H1 (cell line): Measurements from ENCODE around the gene ARHGEF16.

ENCODE experiments used
- BRCA1 ChIP-seq: IDR thresholded peaks from 2 replicates; pipeline ENCODE4 v1.6.1; 2012; ENCODE audit warnings: low read depth, low read length, improper control_type of control experiment
- CEBPB ChIP-seq: IDR thresholded peaks from 2 replicates; pipeline ENCODE4 v1.6.1; 2012; ENCODE audit warnings: low read depth, low read length
- CHD1 ChIP-seq: IDR thresholded peaks from 2 replicates; pipeline ENCODE4 v1.6.1; 2012; ENCODE audit warnings: low read depth, low read length, improper control_type of control experiment
- CTCF ChIP-seq, 3 experiments: IDR thresholded peaks; 1 replicate in 2 of 3; 2 replicates in 1 of 3; pipeline versions ENCODE4 v1.5.1 to v1.6.1; 2011; ENCODE audit warnings: low read length in 3 of 3, mild to moderate bottlenecking in 3 of 3, inconsistent platforms in 2 of 3, low read depth in 1 of 3, moderate library complexity in 1 of 3; ENCODE audit not compliant: insufficient read depth in 1 of 3; ENCODE audit errors: control extremely low read depth in 1 of 3
- EZH2 ChIP-seq: fragments of 200-600 bp; sonication (generic); IDR thresholded peaks from 2 replicates; pipeline ENCODE4 v1.7.1; 2012; ENCODE audit warnings: low read depth, mild to moderate bottlenecking, moderate library complexity, low read length, inconsistent platforms; ENCODE audit not compliant: severe bottlenecking
- GTF2F1 ChIP-seq: IDR thresholded peaks from 2 replicates; pipeline ENCODE4 v1.6.1; 2012; ENCODE audit warnings: low read depth, low read length, improper control_type of control experiment, borderline replicate concordance
- HDAC2 ChIP-seq, 2 experiments: fragments of 300-600 bp in 1 of 2; sonication (generic) in 1 of 2; IDR thresholded peaks; 2 replicates each; pipeline ENCODE4 v1.6.1; 2011 to 2012; ENCODE audit warnings: low read depth in 2 of 2, low read length in 2 of 2, mild to moderate bottlenecking in 2 of 2, moderate library complexity in 2 of 2, borderline replicate concordance in 1 of 2, inconsistent platforms in 1 of 2
- JUND ChIP-seq: IDR thresholded peaks from 2 replicates; pipeline ENCODE4 v1.6.1; 2011; ENCODE audit warnings: mild to moderate bottlenecking, improper control_type of control experiment, low read length
- RBBP5 ChIP-seq: IDR thresholded peaks from 2 replicates; pipeline ENCODE4 v1.7.1; 2012; ENCODE audit warnings: low read depth, mild to moderate bottlenecking, inconsistent platforms, low read length, moderate library complexity, borderline replicate concordance
- SP2 ChIP-seq: IDR thresholded peaks from 2 replicates; pipeline ENCODE4 v1.6.1; 2012; ENCODE audit warnings: mild to moderate bottlenecking, low read length, inconsistent platforms
- TAF7 ChIP-seq: optimal IDR thresholded peaks from 2 replicates; pipeline ENCODE3; 2011; ENCODE audit warnings: low read depth, mild to moderate bottlenecking, inconsistent platforms, low read length, moderate library complexity, borderline replicate concordance

DNA sequence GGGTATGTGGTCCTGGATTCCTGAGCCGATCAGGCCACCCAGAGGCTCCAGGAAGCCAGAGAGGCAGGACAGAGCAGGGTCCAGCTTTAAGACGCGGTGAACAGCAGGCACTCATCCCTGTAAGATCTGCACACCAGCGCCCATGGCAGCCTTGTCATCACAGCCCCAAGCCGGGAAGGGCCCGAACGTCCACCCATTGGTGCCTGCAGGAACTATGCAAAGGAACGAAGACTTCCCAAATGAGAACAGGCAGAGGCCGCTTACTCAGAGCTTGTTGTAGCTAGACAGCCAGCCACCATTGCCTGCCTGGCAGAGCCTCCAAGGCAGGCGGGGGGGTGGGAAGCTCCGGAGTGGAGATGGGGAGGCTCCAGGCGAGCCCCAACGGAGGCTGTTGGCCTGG is 12.1 kb upstream of the ARHGEF16 start:
- TF ChIP-seq CEBPB (no peak), CHD1 (no peak), HDAC2 (IDR thresholded peaks at IDR 0.05; ENCODE audit: borderline replicate concordance in 1 of 2, low read depth in 2 of 2, low read length in 2 of 2) (no peak), RBBP5 (no peak), CTCF (IDR thresholded peaks at IDR 0.05; ENCODE audit: control extremely low read depth in 1 of 3, insufficient read depth in 1 of 3, low read depth in 1 of 3, low read length in 3 of 3) (no peak), BRCA1 (no peak), SP2 (no peak), GTF2F1 (no peak), TAF7 (no peak), JUND (no peak), EZH2 (no peak)
